Right hindlimb (tissue), 1 donor: ENCODE measurements around the gene MCF2L.

Experiments used
- DNase-seq: peaks from one replicate; pipeline ENCODE4 v3.0.0-alpha.2; 2018

Gene MCF2L

GRCh38 chr13:113000575-113000974 is 31.6 kb downstream of the MCF2L start:
- DNase-seq = no peak

DNA sequence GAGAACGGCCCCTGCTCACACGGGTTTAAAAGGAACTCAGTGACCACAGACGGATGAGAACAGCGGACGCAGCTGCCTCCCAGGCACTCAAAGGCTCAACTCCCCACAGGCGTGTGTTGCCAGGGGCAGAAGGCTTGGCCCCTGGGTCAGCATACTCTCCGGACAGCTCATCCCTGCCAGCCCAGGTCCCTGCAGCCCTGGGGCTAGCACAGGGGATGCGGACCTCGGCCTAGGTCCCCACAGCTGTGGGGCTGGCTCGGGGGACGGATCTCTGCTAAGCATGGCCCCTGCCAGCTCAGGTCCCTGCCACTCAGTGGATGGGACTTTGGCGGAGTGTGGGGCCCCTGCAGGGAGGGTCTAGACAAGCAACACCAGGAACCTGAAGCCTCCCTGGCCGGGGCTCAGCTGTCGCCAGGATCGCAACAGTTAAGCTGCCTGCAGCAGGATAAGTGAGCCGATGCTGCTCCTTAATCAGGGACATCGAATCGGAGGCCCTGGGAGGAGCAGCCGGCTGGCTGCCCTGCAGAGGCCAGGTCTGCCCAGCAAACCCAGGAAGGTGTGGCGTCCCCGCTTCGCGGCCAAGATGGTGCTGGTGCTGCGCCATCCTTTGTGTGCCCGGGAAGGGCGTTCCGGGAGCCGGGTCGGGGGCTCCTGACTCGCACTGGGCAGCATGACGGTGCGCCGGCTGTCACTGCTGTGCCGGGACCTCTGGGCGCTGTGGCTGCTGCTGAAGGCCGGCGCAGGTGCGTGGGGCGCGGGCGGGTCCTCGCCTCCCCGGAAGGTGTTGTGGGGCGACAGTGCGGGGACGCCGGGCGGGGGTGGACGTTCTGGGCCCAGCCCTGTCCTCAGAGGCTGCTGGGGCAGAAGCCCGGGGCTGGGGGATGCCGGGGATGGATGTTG is 32.5 kb downstream of the MCF2L start:
- peak; percentile 89 for DNase-seq

- DNase-seq = no peak
Observed at GRCh38 chr13:113002206-113002912, 33.3 kb downstream of the MCF2L start.

DNA sequence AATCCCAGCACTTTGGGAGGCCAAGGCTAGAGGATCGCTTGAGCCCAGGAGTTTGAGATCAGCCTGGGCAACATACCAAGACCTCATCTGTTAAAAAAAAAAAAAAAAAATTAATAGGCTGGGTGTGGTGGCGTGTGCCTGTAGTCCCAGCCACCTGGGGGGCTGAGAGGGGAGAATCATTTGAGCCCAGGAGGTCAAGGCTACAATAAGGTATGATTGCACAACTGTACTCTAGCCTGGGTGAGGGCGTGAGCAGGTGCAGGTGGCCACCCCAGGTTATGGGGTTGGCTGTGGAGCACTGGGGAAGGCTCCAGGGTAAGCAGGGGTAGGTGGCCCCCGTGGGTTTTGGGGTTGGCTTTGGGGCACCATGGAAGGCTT is 33.9 kb downstream of the MCF2L start:
- DNase-seq = no peak

DNA sequence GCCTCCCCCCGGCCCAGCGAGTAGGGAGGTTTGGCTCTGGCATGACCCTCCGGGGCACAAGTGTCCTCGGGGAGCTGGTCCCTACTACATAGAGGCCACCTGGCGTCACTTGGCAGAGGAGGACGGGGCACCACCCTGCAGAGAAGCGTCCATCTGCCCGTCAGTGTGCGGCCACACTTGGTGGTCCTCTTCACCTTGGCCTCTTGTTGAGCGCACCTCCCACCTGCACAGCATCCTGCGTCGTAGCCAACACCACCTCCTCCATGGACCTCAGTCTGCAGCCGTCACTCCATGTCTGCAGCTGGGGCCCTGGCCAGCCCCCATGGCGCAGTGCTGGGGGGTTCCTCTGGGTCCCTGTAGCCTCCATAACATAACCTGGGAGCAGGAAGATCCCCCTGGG is 35.1 kb downstream of the MCF2L start:
- no peak for DNase-seq

- DNase-seq = no peak
Observed at GRCh38 chr13:113005076-113005865, 36.3 kb downstream of the MCF2L start.

- DNase-seq = no peak
Observed at GRCh38 chr13:113005997-113006396, 37.0 kb downstream of the MCF2L start.

DNA sequence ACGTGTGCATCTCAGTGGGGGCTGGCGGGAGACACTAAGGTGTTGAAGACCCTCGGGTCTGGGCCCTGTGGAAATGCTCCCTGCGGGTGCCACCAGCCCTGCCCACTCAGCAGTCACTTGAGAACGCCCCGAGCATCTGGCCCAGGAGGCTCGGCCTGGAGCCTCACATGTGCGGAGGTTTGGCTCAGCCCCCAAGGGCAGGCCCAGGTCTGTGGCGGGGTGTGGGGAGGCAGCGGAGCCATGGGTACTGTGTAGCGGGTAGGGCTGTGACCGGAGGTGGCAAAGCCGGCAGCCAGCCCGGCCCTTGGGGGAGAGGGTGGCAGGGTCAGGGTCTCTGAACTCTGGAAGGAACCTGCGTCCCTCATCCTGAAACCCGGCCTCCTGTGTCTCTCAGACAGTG is 37.6 kb downstream of the MCF2L start:
- DNase-seq = no peak

GRCh38 chr13:113008851-113009250 is 39.8 kb downstream of the MCF2L start:
- DNase-seq = no peak

DNA sequence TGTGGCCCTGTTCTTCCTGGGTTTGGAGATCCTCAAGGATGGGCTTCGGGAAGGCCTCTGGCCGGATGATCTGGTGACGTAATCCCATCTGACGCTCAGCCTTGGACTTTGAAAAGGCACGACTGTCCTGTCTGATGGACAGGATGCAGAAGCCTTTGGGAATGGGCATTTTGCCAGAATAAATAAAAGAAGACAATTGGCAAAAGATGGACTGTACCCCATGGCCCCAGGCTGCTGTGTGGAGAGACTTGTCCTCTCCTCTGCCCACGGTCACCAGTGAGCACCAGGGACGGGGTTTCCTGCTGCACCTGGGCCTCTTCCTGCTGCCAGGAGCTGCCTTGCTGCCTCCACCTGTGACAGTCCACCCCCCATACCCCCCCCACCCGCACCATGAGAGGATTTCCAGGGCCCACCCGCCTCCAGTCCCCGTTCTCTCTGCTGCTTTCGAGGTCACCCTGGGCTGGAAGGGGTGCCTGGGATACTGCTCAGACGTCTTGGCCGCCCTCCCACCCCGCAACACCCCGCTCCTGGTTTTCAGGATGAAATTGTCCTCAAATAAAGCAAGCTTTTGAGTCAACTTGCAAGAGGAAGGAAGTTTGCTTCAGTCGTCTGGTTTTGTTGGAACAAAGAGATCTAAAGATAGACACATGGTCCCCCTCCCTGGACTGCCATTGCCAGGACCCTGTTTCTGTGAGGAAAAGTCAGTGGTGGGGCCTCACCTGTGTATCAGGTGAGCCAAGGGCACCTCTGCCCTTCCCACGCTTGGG is 40.9 kb downstream of the MCF2L start:
- no peak for DNase-seq

- DNase-seq = no peak
Observed at GRCh38 chr13:113010510-113010865, 41.5 kb downstream of the MCF2L start.

- DNase-seq = no peak
Observed at GRCh38 chr13:113013303-113013702, 44.3 kb downstream of the MCF2L start.

- DNase-seq = no peak
Observed at GRCh38 chr13:113013878-113014751, 45.1 kb downstream of the MCF2L start.

GRCh38 chr13:113014752-113015745 is 46.0 kb downstream of the MCF2L start:
- DNase-seq = no peak

GRCh38 chr13:113015826-113016525 is 47.0 kb downstream of the MCF2L start:
- DNase-seq = no peak

- no peak for DNase-seq
Observed at GRCh38 chr13:113016526-113017295, 47.7 kb downstream of the MCF2L start.

GRCh38 chr13:113017506-113018215 is 48.6 kb downstream of the MCF2L start:
- DNase-seq = no peak
